ENCODE measurements around the gene HRH1.

DNA sequence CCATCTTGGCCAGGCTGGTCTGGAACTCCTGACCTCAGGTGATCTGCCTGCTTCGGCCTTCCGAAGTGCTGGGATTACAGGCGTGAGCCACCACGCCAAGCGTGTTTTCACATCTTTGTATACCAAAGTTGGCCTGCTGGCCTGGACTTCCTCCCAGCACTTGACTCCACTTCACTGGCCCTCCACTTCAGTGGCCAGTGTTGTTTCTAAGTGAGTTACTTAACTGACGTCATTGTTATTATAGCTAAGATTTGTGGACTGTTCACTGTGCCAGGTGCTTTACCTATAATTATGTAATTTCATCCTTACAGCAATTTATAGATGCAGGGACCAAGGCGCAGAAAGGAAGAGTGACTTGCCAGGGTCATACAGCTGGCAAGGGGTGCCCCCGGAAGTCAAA lies 52.0 kb downstream of the HRH1 start:
- TF ChIP-seq EP300 (IDR thresholded peaks at IDR 0.05) (no peak), POLR2A (IDR thresholded peaks at IDR 0.05; ENCODE audit: low read depth) (no peak), CTCF (IDR thresholded peaks at IDR 0.05) (no peak)

Measured in esophagus muscularis mucosa (tissue), 4 donors.